GM20000 (cell line): ENCODE measurements around the gene ZNF195.
"Not testable (repeated sequence)": the region's sequence is repeated elsewhere in the genome, so short reads cannot be mapped to it uniquely, and the experiment has no call there.

Experiments used
- DNase-seq: peaks from one replicate; pipeline ENCODE4 v3.0.0; 2012; ENCODE audit warnings: low spot score
- TF ChIP-seq, protein P1 (sequence below): IDR thresholded peaks from 2 replicates; pipeline ENCODE4 v1.5.1; 2012; ENCODE audit warnings: mild to moderate bottlenecking, control low read depth; ENCODE audit errors: extremely low read depth, missing control alignments

The ZNF195 gene

DNA sequence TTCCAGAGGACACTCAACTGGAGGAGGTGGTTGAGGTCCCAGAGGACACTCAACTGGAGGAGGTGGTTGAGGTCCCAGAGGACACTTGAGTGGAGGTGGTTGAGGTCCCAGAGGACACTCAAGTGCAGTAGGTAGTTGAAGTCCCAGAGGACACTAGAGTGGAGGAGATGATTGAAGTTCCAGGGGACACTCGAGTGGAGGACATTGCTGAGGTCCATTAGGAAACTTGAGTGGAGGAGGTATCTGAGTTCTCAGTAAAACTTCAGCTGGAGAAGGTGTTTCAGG lies 39.7 kb downstream of the ZNF195 start:
- TF ChIP-seq, protein P1, sequence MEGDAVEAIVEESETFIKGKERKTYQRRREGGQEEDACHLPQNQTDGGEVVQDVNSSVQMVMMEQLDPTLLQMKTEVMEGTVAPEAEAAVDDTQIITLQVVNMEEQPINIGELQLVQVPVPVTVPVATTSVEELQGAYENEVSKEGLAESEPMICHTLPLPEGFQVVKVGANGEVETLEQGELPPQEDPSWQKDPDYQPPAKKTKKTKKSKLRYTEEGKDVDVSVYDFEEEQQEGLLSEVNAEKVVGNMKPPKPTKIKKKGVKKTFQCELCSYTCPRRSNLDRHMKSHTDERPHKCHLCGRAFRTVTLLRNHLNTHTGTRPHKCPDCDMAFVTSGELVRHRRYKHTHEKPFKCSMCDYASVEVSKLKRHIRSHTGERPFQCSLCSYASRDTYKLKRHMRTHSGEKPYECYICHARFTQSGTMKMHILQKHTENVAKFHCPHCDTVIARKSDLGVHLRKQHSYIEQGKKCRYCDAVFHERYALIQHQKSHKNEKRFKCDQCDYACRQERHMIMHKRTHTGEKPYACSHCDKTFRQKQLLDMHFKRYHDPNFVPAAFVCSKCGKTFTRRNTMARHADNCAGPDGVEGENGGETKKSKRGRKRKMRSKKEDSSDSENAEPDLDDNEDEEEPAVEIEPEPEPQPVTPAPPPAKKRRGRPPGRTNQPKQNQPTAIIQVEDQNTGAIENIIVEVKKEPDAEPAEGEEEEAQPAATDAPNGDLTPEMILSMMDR, result no peak
- DNase-seq, result no peak

DNA sequence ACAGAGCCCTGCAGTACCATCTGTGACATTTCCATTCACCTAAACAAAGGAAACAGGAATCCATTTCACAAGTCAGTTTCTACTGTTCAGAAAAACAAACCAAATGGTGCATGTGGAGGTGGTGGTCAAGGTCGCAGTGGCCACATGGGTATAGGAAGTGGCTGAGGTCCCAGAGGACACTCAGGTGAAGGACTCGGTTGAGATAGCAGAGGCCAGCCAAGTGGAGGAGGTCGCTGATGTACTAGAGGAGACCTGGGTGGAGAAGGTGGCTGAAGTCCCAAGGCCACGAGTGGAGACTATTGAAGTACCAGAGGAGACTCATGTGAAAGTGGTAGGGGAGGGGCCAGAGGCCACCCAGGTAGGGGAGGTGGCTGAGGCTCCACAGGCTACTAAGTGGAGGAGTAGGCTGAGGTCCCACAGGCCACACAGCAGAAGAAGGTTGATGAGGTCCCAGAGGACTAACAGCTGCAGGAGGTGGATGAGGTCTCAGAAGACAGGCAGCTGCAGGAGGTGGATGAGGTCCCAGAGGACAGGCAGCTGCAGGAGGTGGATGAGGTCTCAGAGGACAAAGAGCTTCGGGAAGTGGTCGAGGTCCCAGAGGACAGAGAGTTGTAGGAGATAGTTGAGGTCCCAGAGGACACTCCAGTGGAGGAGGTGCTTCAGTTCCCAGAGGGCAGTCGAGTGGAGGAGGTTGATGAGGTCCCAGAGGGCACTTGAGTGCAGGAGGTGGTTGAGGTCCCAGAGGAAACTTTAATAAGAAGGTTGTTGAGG lies 40.2 kb downstream of the ZNF195 start:
- TF ChIP-seq, protein P1, result no peak
- no peak for DNase-seq

DNA sequence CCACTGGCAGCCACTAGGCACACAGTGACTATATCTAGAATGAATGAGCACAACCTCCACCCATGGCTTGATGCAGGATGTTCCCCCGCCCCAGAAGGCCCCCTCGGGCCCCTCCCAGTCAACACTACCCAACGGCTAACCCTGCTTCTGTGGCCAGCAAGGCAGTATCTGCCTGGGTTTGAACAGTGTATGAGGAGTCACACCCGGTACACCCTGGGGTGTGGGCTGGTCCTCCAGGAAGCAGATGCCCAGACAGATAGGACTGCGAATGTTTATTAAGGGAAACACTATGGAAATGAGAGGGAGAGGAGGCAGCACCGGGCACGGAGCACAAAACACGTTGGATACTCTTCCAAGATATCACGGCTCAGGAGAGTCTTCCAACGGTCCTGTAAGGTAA lies 42.5 kb downstream of the ZNF195 start:
- DNase-seq, result not testable (repeated sequence)

DNA sequence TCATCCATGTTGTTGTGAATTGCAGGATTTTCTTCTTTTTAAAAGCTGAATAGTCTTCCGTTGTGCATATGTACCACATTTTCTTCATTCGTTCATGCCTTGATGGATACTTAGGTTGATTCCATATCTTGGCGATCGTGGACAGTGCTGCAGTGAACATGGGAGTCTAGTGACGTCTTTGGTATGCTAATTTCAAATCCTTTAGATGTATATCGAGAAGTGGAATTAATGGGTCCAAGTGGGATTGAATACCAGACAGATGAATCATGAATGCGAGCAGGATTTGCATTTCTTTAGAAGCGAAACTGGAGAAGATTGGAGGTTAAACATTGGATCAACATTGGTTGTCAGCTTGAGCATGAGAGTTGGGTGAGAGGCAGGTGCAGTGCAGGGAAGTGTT lies 45.8 kb downstream of the ZNF195 start:
- not testable (repeated sequence) for DNase-seq

DNA sequence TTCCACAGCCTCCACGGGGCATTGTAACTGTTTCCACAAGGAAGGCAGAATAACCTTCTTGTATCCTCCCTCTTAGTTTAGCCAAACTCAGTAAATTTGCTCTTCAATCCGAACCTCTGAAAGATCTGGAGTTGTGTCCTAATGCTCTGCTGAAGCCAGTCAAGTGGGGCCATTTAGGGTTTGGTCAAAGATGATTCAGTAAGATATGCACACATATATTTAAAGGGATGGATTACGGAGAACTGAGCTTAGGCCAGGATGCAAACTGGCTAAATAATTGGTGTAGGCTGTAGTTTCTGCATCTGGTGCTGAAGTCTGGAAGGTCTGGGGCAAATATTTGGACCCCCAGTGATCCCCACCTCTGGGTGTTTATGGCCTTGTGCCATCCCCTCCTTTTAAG lies 47.9 kb downstream of the ZNF195 start:
- not testable (repeated sequence) for DNase-seq

DNA sequence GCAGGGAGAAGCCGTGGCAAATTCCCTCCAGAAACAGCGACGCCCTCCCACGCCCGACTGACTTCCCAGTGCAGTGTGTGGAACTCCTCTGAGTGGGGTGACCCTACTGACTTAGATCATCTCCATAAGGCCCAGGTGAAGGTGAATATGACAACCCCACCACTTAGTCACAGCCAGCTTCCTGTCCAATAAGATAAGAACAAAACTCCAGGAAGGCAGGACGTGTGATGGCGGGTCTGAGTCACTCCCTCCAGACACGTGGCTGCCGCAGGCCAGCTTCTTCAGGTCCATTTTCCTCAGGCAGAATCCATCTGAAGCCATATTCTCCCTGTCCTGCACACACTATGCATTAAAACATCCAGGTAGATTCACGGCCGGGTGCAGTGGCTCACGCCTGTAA lies 48.9 kb downstream of the ZNF195 start:
- not testable (repeated sequence) for DNase-seq

DNA sequence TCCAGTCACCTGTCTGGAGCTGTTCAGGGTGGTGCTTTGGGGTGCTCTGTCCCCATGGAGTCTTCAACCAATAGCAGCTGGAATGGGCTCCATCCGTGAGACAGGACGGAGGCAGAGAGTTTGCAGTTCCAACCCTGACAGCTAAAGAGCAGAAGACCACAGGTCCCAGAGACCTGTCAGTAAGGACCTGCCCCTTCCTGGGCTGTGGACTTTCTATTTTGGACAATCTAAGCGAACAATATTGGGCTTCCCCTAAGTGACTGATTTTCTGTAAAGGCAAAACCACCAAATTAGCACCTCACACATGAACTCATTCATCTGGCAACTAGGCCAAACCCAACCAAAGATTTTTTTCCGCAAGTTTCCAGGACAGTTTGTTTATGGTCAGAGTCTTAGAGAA lies 50.4 kb downstream of the ZNF195 start:
- DNase-seq, result not testable (repeated sequence)

DNA sequence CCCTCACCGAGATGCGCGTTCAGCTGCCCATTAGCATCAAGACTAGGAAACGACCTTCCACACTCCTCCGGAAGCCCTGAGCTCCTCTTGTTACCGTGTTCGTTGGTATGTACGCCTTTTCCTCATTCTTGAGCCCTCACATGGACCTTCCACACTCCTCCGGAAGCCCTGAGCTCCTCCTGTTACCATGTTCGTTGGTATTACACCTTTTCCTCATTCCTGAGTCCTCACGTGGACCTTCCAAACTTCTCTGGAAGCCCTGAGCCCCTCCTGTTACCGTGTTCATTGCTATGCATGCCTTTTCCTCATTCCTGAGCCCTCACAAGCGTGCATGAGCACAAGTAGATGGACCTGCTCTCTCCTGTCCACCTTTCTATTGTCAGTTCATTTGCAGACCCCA lies 52.5 kb downstream of the ZNF195 start:
- not testable (repeated sequence) for DNase-seq

DNA sequence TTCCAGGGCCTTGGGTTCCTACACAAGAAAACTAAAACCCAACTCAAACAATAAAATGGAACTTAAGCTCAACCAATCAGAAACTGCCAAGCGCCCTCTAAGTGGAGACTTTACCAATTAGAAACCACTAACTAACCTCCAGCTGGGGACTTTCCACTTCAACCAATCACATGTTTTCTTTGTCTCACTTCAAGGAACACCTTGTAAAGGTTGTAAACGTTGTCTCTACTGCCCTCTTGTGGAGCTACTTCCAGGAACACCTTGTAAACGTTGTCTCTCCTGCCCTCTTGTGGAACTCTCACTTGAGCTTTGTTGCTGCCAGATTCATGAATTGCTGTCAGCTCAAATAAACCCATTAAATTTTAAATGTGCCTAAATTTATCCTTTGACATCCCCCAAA lies 54.2 kb downstream of the ZNF195 start:
- DNase-seq, result not testable (repeated sequence)
